SIG-M5 (cell line): ENCODE results near the gene LAPTM4A.
A peak's percentile ranks its signal among the peaks of the same experiment; 100 is the strongest.
"Not testable (repeated sequence)": the region's sequence is repeated elsewhere in the genome, so short reads cannot be mapped to it uniquely, and the experiment has no call there.

Source experiments
- DNase-seq: peaks from one replicate; lab custom pipeline; 2025; lab: John Stamatoyannopoulos, UW

LAPTM4A gene

DNA sequence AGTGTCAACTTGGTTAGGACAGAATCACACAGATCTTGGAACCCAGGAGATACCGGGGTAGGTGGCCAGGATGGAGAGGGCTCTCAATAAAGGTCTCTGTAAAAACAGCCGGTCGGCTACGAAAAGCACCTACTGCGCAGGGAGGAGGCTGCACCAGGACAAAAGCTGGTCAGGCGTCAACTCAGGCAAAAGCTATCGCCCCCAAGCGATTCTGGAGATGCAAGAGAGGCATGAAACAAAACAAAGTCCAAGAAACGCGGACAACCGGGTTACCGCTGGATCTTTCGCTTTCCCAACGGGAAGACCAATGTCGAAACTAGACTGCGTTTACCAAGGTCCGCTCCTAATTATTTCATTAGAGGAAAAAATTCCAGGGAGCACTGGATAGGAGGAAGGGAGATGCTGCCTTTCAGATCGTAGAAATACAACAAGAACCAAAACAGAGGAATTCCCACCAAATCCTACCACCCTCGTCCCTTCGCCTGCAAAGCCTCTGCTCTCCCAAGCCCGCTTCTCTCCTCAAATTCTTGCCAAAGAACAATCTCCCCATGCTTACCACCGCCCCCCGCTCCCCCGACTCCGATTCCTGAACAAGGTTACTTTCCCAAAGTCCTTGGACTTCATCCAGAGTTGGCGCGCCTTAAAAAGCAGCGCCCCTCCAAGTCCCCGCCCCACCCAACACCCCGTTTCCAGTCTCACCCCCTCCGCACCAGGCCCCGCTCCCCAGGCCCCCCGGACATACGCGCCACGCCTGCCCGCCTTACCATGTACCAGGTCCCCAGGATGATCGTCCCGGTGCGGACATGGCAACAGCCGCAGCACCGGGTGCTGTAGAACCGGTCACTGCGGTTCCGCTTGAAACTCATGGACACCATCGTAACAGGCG is 539 bp downstream of the LAPTM4A start:
- DNase-seq = no peak

- DNase-seq = peak; percentile 66
Observed at GRCh38 chr2:20050104-20050645, 1.3 kb downstream of the LAPTM4A start.

DNA sequence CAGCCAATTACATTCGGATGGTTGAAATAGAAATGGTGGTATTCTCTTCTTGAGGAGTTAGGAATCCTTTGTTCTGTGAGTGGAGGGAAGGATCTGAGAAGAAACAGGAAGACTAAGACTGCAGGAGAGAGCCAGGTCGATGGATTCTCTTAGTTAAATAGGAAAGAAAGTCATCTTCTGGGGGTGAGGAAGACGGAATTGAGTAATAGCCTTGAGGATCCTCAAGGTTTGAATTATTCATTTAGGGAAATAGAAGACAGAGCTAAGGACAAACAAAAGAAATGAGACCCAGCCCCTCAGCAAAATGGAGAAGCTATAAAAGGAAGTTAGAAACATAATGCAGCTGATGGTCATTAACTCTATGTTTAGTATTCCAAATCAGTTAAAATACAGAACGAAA is 1.8 kb downstream of the LAPTM4A start:
- DNase-seq = peak; percentile 40

GRCh38 chr2:20048488-20049448 is 2.7 kb downstream of the LAPTM4A start:
- no peak for DNase-seq

DNA sequence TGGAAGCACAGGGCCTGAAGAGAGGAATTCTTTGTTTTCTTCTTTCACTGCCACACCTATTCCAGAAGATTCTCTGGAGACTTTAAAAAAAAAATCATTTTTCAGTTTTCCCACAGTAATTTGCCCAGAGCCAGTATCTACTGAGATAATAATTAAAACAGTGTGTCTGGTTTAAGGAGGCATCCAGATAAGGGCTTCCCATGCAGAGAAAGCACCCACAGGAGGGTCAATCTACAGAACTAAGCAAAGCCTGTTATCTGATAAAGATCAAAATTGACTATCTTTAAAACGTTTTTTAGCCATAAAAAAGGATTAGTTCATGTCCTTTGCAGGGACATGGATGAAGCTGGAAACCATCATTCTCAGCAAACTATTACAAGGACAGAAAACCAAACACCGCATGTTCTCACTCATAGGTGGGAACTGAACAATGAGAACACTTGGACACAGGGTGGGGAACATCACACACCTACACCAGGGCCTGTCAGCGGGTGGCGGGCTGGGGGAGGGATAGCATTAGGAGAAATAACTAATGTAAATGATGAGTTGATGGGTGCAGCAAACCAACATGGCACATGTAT is 5.6 kb downstream of the LAPTM4A start:
- DNase-seq = not testable (repeated sequence)

DNA sequence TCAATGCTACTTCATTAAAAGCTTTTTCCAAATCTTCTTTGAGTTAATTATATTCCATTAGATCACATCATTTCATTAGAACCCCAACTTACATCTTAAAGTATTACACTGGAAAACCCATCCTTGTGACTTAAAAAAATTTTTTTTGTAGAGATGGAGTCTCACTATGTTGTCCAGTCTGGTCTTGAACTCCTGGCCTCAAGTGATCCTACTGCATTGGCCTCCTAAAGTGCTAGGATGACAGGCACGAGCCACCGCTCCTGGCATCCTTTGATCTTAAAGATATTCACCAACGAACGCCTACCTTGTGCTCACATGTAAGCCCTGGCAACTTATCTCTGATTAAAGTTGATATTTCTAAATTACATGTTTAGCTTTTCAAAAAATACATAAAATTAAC is 6.7 kb downstream of the LAPTM4A start:
- DNase-seq = no peak

DNA sequence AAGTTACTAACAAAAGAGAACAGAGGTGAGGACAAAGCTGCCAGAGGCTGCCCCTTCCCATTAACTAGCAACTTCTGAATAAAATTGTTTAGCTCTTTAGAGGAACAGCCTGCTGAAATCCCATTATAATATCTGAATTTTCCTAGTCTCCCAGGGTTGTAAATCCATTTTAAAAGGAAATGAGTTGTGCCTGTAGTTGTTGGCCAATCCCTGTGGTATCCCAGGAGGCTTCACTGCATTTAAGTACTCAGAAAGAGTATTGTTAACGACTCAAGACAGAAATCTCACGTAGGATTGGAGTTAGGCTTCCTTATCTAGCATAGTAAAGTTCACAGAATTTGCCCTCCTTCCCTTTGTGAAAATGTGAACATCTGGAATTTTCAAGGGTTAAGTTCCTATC is 8.9 kb downstream of the LAPTM4A start:
- DNase-seq = no peak

DNA sequence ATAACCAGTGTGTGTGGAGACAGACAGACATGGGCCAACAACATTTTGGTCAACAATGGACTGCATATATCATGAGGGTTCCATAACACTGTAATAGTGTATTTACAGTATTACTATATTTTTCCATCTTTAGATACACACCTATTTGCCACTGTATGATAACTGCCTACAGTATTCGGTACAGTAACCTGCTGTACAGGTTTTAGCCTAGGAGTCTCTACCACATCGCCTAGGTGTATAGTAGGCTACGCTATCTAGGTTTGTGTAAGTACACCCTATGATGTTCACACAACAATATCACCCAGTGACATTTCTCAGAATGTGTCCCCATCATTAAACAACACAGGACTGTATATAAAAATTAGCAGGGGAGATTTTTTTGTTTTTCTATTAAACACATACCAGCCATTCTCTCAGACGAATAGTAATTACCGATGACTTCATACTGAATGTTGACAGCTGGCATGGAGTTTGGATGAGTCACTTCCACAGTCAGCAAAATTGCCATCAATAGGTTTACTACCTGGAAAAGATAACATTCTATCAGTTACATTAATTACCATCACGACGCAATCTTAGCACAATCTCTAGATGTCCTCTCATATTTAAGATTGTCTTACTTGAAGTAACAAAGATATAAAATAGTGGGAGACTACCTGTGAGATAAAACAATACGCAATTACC is 10.8 kb downstream of the LAPTM4A start:
- DNase-seq = no peak

GRCh38 chr2:20037660-20038059 is 13.8 kb downstream of the LAPTM4A start:
- no peak for DNase-seq

DNA sequence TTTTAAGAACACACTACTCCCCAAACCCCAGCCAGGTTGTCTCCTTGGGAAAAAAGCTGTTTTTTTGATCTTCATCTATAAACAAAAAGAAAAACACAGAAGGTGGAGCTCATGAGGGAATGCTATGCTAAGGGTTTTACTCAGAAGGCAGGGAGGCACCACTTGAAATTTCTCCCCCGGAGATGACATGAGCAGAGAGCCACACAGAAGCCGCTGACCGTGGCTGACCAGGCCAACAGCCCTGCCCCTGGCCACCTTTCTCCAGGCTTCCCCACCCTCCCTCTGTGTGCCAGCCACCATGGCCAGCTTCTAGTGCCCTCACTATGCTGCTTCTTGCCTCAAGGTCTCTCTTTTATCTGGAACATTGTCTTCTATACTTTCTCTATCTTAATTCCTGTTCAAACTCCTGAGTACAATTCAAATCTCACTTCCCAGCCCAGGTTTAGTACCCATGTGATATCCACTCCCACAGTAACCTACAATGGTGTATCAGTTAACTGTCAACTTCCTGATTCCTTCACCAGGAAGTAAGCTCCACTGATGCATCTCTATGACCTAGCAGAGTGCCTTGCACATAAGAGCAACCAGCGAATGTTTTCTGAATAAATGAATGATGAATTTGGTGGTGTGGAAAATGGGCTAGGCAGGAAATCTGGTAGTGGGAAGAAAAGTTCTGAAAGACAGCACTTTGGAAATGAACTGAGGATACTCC is 15.3 kb downstream of the LAPTM4A start:
- no peak for DNase-seq

DNA sequence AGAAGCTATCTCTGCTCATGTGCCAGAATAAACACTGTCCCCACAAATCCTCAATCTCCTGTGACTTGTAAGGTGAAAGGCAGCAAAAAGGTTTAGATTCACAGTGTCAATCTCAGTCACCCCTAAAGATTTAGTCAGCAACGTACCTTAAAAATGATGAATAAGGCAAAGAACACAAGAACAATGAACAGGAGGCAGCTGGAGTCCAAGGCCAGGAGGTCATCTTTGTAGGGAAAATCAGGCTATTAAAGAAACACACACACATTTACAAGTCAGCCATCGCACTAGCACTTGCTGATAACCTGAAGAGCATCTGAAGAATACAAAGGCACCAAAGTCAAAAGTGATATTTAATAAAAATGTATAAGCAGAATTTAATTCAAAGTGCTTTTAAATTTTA is 16.6 kb downstream of the LAPTM4A start:
- DNase-seq = no peak

DNA sequence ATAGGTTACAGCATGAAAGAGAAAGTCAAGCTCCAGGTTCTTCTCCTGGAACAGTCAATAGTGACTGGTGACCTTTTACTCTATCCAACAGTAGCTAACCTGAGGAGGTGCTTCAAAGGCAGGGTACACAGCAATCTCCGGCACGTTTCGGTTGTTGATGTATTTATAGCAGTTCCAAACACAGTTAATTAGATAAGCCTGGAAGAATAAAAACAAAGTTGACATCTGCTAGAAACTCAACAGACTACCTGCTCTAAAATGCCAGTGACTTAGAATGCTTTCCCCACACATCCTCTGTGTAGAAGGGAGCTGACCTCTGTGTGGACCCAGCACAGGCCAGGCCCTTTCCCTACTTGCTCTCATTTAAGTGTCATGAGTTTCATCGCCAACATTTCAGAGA is 17.2 kb downstream of the LAPTM4A start:
- no peak for DNase-seq

DNA sequence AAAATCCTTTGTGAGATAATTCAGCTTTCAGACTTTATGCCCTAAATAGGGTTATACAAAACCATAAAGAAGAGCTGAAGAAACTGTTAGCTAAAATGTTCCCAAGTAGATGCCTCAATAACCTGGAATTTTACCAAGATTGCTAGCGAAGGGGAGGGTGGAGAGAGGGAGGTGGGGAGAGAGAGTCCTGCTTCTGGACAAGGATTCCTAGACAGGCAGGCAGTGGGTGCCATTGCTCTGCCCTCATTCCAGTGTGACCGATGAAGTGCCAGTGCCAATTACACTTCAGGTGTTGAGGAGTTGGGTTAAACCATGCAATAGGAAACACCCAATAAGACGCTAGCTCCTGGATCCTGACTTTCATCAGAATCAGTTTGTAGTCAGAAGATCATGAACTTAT is 18.1 kb downstream of the LAPTM4A start:
- DNase-seq = no peak

DNA sequence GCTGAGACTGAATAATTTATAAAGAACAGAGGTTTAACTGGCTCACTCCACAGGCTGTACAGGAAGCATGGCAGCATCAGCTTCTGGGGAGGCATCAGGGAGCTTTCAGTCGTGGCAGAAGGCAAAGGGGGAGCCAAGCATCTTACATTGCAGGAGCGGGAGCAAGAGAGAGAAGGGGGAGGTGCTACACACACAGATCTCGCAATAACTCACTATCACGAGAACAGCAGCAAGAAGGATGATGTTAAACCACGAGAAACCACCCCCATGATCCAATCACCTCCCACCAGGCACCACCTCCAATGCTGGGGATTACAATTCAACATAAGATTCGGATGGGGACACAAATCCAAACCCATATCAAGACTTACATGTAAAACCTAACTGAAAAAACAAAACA is 21.2 kb downstream of the LAPTM4A start:
- DNase-seq = no peak

GRCh38 chr2:20027705-20028434 is 23.6 kb downstream of the LAPTM4A start:
- DNase-seq = no peak

- DNase-seq = no peak
Observed at GRCh38 chr2:20027260-20027677, 24.2 kb downstream of the LAPTM4A start.

DNA sequence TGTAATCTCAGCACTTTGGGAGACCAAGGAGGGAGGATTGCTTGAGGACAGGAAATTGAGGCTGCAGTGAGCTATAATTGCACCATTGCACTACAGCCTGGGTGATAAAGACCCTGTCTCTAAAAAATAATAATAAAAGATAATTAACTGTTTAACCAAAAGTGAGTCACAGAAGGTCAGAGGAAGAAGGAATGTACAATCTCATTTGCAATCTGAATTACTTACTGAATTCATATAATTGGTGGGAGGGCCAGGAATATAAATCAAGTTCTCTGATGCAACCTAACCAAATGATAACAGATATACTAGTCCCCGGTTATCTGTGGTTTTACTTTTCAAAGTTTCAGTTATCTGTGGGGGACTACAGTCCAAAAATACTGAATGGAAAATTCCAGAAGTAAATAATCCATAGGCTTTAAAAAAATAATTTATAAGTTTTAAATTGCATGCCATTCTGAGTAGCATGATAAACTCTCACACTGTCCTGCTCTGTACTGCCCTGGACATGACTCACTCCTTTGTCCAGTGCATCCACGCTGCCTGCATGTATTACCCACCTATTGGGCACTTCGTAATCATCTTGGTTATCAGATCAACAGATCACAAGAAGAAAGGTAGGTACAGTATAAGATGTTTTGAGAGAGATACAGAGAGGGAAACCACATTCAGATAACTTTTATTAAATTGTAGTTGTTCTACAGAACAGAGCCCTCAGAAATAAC is 26.2 kb downstream of the LAPTM4A start:
- DNase-seq = no peak

GRCh38 chr2:20023688-20024087 is 27.7 kb downstream of the LAPTM4A start:
- no peak for DNase-seq

DNA sequence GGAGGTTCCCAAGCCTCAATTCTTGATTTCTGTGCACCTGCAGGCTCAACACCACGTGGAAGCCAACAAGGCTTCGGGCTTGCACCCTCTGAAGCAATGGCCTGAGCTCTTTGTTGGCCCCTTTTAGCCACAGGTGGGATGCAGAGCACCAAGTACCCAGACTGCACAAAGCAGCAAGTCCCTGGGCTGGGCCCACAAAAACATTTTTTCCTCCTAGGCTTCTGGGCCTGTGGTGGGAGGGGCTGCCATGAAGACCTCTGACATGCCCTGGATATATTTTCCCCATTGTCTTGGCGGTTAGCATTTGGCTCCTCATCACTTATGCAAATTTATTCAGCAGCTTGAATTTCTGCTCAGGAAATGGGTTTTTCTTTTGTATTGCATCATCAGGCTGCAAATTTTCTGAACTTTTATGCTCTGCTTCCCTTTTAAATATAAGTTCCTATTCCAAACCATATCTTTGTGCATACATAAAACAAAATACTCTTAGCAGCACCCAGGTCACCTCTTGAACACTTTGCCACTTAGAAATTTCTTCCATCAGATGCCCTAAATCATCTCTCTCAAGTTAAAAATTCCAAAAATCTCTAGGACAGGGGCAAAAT is 29.9 kb downstream of the LAPTM4A start:
- DNase-seq = no peak
